HG02970 (cell line): Measurements from ENCODE around the gene TFCP2L1.

Experiments used
- ATAC-seq: cut with Tn5 transposase; IDR thresholded peaks from one replicate; pipeline ENCODE4 v1.9.1; 2021; ENCODE audit warnings: mild to moderate bottlenecking, moderate library complexity, moderate number of reproducible peaks; ENCODE audit not compliant: unreplicated experiment, low FRiP score

The TFCP2L1 gene

DNA sequence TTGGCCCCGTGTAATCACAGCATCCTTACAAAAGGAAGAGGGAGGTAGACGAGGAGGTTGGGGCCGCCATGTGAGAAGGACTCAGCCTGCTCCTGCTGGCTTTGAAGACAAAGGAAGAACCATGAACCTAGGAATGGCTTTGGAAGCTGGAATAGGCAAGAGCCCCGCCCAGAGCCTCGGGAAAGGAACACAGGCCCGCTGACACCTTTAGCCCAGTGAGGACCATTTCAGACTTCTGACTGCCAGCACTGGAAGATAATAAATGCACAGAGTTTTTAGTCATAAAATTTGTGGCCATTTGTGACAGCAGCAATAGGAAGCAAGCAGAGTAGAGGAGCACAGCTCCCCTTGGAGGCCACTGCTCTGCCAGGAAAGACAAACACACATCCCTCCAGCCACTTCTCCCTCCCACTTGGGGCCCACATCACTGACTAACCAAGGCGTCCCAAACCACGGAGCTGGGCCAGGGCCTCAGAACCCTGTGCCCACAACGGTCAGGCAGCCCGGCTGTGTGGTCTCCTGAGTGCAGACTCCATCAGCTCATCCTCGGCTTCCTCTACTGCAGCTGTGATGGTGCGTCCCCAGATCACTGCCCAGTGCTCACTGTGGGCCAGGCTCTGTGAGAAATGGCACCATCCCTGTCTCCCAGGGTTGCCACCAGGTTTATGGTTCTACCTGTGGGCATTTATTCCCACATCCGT is 39.7 kb downstream of the TFCP2L1 start:
- no peak for ATAC-seq

DNA sequence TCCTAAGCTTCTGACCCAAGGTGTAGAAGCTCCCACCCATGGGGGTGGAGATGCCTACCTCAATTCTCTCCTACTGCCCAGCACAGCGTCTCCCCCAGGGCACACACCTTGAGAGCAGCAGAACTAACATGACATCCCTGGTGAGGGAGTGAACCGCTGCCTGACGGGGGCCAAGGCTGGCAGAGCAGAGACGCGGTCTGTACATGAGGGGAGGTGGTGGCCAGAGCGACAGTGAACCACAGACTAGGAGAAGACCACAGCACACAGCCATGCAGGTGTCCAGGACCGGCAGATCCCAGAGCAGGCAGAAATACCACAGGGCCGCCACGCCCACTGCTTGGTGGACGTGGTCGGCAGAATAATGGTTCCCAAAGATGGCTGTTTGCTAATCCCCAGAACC is 40.4 kb downstream of the TFCP2L1 start:
- ATAC-seq: no peak

GRCh38 chr2:121243821-121244460 is 41.1 kb downstream of the TFCP2L1 start:
- ATAC-seq: no peak

- ATAC-seq: no peak
These were observed 42.0 kb downstream of the TFCP2L1 start for GRCh38 chr2:121242976-121243375.

GRCh38 chr2:121242175-121242875 is 42.7 kb downstream of the TFCP2L1 start:
- no peak for ATAC-seq

DNA sequence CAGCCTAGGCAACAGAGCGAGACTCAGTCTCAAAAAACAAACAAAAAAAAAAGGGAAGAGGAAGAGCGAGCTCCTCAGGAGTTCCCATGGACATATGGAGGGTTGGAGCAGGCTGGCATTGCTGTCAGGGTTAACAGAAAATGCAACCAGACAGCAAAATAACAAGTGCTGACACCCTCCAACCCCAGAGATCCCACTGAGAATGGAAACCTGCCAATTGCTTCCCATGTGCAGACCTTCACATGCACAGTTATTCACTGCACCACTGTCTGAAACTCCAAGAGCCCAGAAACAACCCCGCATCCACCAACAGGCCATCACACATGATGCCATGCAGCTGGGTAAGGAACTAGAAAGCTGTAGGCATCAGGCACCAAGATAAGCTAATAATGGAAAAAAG is 43.5 kb downstream of the TFCP2L1 start:
- no peak for ATAC-seq

DNA sequence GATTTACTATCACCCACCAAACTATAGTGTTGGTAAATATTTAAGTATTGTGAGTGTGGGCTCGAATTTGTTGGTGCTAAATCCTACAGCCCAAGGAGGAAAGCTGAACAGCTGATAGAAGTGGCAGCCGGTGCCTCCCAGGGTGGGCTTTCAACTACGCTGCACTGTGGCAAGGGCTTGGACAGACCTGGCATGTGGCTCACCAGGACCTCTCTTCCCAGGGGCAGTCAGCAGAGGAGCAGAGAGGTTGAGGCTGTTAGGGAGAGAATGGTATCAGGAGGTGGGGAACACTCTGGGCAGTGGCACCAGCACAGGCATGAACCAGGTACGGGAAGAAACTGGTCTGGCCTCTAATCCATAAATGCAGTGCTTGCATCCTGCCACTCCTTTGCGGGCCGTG is 44.6 kb downstream of the TFCP2L1 start:
- no peak for ATAC-seq

- ATAC-seq: no peak
These were observed 45.0 kb downstream of the TFCP2L1 start for GRCh38 chr2:121239969-121240368.

DNA sequence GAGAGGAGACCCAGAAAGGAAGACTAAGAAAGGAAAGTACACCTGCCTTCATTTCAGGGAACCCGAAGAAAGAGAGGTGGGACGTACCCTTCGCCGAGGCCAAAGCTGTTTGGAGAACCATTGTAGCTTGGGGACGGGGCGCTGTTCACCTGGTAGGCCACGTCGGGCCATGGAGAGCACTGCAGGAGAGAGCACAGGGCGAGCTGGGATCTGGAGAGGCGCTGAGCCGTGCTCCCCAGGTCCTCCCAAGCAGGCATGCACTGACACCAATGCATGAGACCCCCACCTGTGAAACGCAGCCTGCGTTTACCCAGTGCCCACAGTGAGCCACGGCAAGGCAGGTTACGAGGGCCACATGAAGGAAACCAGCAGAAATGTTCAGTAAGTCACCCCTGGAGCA is 45.5 kb downstream of the TFCP2L1 start:
- no peak for ATAC-seq

DNA sequence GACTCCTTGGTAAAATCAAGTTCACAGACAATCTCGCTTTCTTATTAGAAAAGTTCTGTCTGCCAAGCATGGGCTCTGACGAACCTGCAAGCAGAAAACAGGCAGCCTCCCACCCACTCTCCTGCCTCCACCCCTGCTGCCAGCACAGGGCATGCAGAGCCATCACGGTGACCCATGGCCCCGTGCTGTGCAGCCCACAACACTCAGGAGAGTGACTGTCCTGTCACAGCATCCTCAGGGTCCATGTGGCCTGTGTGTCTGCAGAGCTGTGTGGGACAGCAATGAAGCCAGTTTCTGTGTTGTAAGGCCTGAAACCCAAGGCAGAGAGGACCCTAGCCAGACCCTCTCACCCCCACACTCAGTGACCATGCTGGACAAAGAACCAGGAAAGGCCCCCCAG is 46.2 kb downstream of the TFCP2L1 start:
- no peak for ATAC-seq

GRCh38 chr2:121237980-121238665 is 46.9 kb downstream of the TFCP2L1 start:
- no peak for ATAC-seq

- ATAC-seq: no peak
These were observed 47.5 kb downstream of the TFCP2L1 start for GRCh38 chr2:121237336-121237979.

GRCh38 chr2:121236650-121237180 is 48.3 kb downstream of the TFCP2L1 start:
- ATAC-seq: no peak

DNA sequence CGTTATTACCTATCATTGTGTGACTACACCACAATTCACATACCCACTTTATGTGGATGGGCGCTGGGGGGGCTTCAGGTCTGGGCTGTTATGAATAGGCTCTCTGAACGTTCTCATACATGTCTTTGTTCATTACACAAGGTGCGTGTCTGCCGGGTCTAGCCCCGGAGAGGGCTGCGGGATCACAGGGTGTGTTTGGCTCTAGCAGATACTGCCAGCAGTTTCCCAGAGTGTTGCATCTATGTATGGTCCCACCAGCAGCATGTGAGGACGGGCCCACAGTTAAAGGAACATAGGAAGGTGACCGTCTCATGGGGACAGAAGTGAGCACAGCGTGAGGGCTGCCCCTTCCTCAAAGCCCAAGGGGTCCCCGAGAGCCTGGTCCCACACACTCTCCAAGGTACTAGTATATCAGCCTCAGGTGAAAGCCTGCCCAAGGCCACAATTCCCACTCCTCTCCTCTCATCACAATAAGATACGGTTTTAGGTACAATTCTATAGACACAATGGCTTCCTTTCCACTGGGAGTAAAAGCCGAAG is 48.8 kb downstream of the TFCP2L1 start:
- no peak for ATAC-seq

GRCh38 chr2:121235542-121235941 is 49.5 kb downstream of the TFCP2L1 start:
- ATAC-seq: no peak

DNA sequence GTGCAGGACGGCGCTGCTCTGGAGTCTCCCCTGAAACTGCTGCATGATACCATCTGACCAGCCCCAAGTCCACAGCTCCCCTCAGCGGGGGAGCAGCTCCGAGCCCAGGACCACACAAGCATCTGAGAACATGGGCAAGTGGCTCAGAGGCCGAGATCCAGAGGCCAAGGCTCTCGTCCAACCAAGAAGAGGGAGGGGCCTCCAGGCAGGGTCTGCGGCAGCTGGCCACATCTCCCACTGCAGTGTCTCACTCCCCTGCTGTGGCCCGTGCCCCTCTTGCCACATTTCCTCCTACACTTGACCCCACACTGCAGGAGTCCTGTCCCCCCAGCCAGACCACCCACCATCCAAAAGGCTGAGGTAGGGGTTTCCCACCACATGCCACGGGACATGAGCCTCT is 50.2 kb downstream of the TFCP2L1 start:
- no peak for ATAC-seq

- ATAC-seq: no peak
These were observed 50.9 kb downstream of the TFCP2L1 start for GRCh38 chr2:121234144-121234543.

GRCh38 chr2:121233486-121234110 is 51.4 kb downstream of the TFCP2L1 start:
- no peak for ATAC-seq

DNA sequence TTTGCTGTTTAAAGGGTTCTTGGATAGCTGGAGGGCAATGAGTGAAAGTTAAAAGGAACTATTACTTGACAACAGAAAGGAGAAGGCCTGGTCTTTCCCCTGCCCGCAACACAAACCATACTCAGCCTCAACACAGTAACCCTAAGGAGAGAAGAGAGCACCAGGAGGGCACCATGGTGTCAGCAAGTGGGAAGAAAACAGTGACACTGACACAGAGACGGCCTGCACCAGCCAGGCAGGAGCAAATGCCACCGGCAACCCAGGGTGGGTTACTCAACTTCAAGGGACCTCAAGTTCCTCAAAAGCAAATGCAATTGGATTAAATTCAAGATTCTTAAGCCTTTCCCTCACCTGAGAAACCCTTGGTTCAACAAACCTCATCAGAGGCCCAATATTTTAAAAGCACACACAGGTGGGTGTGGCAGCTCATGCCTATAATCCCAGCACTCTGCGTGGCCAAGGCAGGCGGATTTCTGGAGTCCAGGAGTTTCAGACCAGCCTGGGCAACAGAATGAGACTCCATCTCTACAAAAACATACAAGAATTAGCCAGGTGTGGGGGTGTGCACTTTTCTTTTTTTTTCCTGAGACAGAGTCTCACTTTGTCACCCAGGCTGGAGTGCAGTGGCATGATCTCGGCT is 52.3 kb downstream of the TFCP2L1 start:
- no peak for ATAC-seq
